ENCODE data around the gene CREBRF.
"Not testable (repeated sequence)": the region's sequence is repeated elsewhere in the genome, so short reads cannot be mapped to it uniquely, and the experiment has no call there.

Gene CREBRF, protein sequence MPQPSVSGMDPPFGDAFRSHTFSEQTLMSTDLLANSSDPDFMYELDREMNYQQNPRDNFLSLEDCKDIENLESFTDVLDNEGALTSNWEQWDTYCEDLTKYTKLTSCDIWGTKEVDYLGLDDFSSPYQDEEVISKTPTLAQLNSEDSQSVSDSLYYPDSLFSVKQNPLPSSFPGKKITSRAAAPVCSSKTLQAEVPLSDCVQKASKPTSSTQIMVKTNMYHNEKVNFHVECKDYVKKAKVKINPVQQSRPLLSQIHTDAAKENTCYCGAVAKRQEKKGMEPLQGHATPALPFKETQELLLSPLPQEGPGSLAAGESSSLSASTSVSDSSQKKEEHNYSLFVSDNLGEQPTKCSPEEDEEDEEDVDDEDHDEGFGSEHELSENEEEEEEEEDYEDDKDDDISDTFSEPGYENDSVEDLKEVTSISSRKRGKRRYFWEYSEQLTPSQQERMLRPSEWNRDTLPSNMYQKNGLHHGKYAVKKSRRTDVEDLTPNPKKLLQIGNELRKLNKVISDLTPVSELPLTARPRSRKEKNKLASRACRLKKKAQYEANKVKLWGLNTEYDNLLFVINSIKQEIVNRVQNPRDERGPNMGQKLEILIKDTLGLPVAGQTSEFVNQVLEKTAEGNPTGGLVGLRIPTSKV

DNA sequence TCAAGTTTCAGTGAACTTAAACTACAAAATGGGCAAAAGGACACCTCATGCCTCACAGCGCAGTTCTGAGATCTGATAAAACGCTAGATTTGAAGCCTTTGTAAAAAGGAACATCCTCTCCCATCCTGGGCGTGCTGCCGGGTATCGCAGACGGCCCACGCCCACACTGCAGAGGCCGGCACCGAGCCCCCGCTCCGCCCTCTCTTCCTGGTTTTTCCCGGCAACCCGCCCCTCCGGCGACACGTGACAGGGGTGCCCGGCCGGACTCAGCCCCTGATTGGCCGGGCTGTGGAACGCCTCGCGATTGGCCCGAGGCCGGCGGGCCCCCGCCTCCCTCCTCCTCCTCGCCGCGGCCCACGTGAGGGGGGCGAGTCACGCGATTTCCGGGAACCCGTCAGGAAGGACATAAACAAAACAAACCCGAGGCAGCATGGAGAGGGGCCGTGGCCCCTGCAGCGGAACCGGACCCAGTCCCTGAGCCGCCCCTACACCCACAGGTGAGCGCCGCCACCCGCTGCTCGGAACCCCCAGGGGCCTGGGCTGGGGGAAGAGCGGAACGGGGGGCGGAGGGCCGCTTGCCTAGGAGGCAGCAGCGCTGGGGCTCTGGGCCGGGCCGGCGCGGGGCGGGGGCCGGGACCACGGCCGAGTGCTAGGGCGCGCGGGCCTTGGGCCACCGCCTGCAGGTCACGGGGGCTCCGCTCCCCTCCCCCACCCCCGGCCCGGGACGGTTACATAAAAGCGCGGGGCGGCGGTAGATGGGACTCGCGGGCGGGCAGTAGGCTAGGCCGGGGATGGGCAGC is at the start of gene CREBRF:
Gene CREBRF (plus strand): TSS at position 370 of the 800 bp plus-strand sequence. CDS start 24,424 bp downstream, outside the sequence.
- peak; percentile 81 for DNase-seq

DNA sequence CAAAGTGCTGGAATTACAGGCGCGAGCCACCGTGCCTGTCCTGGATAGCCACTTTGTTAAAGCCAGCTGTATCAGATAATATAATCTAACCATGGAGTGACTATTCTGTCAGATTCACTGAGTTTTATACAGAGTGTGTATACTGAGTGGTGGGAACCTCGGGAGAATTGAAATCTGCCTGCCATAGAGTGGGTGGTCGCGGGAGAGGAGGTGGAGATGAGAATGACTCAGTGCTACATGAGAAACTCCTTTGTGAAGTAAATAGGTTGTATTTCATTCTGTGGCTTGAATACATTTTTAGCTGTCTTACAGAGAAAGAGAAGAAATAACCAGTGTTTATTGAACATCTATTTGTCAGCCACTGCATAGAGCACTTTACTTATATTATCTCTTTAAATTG is 46.1 kb upstream of the CREBRF start:
- no peak for DNase-seq

DNA sequence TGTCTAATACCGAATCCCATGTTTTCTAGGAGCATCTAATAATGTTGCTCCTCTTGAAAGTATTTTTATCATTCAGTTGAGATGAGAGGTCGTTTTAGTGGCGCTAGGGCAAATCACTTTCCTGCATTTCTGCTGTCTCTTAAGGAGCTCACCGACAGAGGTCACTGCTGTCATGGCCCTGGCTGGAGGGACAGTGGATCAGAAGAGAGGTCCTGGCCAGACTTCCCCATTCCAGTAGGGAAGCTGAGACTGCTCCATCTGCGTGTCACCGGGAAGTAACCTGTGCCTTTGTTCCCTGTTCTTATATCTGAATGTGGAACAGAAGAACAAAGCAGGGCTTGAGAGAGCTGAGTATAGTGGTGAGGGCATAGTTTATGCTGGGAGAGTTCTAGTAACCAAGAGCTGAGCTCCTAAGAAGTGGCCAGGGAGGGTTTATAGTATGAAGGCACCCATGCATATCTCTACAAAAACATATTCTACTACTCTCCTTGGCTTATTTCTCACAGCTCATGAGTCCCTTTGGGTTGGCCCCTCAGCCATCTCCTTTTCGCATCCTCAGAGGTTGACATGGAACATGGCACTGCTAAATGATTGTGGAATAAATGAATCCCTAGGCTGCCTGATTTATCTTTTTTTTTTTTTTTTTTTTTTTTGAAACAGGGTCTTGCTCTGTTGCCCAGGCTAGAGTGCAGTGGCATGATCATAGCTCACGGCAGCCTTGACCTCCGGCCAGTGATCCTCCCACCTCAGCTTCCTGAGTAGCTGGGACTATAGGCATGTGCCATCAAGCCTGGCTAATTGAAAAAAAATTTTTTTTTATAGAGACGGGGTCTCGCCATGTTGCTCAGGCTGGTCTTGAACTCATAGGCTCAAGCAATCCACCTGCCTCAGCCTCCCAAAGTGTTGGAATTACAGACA is 45.3 kb upstream of the CREBRF start:
- DNase-seq: no peak

DNA sequence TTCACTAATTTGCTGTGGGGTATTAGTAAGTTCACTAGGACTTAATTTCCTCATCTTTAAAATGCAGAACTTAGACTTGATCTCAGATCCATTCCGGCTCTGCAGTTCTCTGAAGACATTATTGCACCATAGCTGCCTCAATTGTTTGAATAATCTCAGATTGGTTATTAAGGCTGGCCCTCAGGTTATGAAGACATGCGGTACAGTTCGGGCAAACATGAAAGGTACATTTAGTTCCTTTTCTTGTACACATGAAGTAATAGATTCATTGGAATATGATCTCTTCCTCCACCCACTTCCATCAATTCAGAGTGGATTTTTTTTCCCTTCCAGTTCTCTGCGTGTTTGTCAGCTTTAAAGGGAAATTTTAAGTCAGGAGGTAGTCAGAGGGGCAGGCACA is 44.6 kb upstream of the CREBRF start:
- no peak for DNase-seq

DNA sequence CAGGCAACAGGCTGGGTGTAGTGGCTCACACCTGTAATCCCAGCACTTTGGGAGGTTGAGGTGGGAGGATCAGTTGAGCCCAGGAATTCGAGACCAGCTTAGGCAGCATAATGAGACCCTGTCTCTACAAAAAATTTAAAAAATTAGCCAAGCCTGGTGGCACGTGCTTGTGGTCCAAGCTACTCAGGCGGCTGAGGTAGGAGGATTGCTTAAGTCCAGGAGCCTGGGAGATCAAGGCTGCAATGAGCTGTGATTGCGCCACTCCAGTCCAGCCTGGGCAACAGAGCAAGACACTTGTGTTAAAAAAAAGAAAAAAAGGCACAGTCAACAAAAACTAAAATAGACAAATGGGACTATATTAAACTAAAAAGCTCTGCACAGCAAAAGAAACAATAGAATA is 43.3 kb upstream of the CREBRF start:
- DNase-seq: no peak

DNA sequence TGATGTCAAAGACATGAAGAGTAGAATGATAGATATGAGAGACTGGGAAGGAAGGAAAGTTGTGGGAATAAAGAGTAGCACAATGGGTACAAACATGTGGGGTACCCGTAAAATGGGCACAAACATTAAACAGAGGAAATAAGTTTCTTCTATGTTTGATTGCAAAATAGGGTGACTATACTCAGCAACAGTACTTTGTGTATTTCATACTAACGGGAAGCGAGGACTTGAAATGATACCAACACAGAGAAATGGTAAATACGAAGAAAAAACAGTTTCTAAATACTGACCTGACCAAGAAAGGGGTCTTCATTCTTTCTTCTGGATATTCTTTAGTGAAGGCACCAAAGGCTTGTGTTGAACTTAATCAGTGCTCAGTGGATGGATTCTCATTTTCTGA is 41.5 kb upstream of the CREBRF start:
- no peak for DNase-seq

DNA sequence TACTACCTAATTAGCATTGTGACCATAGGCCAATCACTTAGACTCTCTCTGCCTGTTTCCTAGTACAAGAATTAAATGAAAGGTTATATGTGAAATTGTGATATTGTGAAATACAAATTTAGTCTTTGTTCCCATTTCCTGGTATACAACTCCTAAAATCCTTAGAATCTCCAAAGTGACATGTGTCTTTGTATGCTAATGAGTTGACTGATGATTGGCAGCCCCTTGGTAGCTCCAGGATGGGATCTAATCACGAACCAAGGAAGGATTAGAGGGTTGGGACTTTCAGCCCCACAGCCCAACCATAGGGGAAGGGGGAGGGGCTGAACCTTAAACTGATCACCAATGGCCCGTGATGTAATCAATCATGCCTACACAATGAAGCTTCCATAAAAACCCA is 41.0 kb upstream of the CREBRF start:
- DNase-seq: no peak

DNA sequence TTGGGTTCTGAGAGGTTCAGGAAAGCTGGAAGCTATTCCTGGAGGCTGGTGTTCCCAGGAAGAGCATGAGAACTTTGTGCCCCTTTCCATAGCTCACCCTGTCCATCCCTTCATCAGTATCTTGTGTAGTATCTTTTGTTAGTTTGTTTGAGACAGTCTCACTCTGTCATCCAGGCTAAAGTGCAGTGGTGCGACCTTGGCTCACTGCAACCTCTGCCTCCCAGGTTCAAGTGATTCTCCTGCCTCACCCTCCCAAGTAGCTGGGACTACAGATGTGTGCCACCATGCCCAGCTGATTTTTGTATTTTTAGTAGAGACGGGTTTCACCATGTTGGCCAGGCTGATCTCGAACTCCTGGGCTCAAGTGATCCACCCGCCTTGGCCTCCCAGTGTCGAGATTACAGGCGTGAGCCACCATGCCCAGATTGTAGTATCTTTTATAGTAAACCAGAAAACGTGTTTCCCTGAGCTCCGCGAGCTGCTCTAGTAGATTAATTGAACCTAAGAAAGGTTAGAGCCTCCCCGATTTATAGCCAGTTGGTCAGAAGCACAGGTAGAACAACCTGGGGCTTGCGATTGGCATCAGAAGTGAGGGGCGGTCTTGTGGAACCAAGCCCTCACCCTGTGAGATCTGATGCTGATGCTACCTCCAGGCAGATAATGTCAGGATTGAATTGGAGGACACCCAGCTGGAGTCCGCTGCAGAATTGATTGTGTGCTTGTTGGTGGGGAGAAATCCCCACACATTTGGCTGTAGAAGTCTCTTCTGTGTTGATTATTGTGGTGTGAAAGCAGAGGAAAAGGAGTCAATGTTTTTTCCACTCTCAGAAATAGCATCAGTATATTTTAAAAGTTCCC is 40.3 kb upstream of the CREBRF start:
- no peak for DNase-seq

DNA sequence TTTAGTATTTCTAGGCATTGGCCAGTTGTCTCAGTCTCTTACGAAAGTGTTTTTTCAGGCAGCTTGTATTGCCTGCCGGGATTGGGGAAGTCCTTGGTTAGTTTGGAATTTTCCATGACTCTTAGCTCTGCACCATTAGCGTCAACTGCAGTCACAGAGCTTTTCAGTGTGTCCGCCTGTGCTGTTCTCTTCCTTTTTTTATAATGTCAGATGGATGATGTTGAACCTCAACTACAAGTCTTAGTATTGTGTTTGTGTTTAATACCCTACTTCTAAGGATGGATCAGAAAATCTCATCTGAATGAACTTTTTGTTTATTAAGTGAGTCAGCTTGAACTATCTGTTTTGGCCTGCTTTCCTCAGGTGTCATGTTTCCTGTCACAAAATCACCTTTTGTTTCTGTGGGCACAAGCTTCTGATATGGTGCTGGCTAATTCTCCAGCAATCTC is 39.5 kb upstream of the CREBRF start:
- DNase-seq: no peak

DNA sequence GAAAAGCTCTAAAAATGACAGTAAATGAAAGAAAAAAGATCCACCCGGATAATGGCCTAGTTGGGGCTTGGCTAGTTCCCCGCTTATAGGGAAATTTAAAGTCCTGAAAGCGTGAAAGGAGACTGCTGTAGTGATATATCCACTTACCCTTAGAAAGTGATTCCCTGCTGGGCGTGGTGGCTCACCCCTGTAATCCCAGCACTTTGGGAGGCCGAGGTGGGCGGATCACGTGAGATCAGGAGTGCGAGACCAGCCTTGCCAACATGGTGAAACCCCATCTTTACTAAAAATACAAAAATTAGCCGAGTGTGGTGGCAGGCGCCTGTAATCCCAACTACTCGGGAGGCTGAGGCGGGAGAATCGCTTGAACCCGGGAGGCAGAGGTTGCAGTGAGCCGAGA is 39.1 kb upstream of the CREBRF start:
- DNase-seq: not testable (repeated sequence)

DNA sequence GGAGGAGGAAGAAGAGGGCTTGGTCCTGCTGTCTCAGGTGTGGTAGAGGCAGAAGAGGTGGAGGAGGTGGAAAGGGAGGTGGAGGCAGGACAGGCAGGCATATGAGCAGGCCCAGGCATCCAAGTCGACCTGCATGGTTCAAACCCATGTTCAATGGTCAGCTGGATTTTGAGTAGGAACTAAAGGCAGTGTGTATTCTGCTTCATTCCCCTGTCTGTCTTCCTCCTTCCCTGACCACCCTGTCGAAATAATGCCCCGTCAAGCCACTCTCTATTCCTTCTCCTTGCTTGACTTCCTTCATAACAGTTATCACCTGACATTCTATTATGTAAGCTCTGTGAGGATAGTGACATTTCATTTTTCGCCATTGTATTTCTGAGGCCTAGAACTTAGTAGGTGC is 37.8 kb upstream of the CREBRF start:
- DNase-seq: no peak

DNA sequence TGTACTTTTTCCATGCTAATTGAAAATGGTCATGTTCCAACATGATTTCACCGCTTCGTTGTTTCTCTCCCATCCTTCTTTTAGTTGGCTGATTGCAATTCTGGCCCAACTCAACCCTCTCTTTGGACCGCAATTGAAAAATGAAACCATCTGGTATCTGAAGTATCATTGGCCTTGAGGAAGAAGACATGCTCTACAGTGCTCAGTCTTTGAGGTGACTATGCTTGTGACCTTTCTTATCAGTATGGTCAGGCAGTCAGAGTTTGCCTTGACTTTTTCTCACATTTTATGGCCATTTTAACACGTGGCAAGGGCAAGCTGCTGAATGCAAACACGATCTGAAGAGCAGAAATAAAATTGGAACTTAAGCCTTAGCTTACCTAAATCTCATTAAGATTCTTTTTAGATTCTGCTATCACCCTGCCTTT is 36.0 kb upstream of the CREBRF start:
- DNase-seq: no peak

DNA sequence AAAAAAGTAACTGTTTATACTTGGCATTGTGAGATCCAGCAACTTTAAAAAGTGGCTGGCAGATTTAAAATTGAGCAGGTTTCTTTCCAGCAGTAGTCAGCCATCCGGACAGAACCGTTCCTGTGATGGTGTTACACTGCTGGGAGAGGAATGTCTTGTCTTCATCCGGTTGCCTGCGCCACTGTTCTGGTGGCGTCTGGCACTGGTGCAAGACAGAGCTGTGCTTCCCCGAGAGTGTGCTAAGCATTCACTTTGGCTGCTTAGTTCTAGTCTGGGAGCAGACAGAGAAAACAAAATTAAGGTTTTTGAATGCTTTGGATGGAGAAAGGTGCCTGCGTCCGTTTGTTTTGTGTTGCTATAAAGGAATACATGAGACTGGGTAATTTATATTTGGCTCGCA is 35.5 kb upstream of the CREBRF start:
- DNase-seq: no peak

DNA sequence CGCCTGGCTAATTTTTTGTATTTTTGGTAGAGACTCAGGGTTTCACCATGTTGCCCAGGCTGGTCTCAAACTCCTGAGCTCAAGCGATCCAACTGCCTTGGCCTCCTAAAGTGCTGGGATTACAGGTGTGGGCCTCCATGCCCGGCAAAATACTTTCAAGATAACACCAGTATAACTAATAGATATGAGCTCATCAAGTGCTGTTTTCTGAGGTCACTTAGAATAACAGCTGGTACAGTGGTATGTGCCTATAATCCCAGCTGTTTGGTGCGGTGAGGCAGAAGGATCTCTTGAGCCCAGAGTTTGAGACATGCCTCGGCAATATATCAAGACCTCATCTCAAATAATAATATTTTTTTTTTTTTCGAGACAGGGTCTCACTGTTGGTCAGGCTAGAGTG is 30.5 kb upstream of the CREBRF start:
- DNase-seq: no peak

DNA sequence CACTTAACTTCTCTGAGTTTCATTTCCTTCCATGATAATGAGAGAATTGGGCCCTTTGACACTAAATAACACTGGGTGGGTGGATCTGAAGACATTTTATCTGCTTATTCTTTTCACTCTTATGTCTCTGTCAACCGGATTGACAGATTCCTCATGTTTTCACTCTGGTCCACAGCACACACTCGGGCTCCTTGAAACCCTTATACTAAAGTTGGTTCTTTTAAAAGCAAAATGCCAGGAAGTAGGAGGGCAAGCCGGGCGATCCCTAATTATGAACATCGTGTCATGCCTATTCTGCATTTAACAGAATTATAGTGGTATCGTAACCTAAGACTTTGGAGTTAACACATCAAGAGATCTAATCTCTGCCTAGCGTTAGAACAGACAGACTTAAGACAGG is 28.2 kb upstream of the CREBRF start:
- DNase-seq: no peak

DNA sequence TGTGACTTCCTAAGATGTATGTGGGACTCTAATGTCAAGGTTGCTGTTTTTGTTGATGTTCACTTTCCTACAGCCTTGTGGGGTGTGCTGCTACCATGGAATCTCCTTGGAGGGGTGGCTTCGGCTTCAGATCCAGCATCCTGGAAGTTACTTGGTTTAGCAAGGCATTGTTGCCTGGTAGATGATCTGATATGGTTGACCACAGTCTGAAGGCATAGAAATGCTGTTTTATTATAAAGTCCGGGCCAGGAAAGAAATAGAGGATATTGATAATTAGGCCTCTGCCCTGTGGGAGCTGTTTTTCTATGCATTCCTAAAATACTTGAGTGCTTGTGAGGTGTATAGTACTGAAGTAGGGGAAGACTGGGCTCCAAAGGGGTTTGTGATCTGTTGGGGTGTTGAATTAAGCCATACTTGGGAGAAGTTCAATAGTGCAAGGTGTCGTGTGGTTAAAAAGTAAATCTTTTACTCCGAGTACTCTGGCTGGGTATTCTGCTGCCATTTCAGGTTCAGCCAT is 27.3 kb upstream of the CREBRF start:
- no peak for DNase-seq

DNA sequence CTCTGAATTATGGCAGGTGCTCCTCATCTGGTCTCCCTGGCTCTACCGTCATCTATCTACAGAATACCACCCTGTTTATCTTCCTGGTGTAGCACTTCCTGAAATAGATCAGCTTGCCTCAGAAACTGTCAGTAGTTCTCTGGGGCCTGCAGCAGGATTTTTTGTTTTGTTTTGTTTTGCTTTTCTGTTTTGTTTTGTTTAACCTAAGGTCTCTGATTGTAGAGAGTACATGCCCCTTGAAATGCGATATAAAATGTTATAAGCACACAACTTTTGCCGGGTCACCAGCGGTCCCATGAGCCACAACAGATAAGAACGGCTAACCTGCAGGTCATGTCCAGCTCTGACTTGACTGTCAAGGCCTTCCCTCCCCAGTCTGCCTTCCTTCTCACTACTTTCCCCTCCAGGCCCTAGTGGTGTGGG is 26.6 kb upstream of the CREBRF start:
- no peak for DNase-seq

DNA sequence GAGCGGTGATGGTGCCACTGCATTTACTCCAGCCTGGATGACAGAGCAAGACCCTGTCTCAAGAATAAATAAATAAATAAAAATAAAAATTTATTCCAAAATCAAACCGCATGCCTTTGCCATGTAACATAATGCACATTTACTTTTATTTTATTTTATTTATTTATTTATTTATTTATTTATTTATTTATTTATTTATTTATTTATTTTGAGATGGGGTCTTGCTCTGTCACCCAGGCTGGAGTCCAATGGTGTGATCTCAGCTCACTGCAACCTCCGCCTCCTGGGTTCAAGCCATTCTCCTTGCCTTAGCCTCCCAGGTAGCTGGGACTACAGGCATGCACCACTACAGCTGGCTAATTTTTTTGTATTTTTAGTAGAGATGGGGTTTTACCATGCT is 24.1 kb upstream of the CREBRF start:
- DNase-seq: not testable (repeated sequence)

DNA sequence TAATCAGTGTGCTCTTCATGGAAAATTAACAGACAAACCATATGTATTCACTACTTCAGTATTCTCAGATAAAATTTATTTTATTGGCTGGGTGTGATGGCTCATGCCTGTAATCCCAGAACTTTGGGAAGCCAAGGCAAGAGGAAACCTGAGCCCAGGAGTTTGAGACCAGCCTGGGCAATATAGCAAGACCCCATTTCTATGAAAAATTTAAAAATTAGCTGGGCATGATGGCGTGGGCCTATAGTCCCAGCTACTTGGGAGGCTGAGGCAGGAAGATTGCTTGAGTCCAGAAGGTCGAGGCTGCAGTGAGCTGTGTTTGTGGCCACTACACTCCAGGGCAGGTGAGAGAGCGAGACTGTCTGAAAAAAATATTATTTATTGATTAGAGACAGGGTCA is 23.4 kb upstream of the CREBRF start:
- DNase-seq: no peak

DNA sequence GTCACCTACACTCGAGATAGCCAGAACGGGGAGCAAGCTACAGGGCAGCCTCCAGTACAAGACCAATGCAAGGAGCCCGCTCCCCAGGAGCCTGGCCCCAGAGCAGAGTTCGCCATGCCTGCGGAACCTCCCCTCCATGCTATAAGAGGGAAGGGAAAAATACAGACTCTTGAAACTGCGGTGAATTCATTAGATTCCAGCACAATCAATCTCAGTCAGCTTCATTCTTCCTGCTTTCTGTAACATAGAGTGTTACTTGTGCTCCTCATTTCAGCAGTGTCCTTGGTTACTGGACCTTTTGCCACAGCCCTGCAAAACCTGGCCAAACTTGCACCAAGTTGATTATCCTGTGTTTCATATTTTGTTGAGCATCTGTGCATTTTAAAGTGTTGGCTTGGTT is 22.2 kb upstream of the CREBRF start:
- no peak for DNase-seq
